Measurements from ENCODE around the gene LTO1.

The LTO1 gene

GRCh38 chr11:69644071-69644961 is 30.8 kb downstream of the LTO1 start:
- DNase-seq = no peak

GRCh38 chr11:69643646-69644045 is 31.5 kb downstream of the LTO1 start:
- DNase-seq = no peak

DNA sequence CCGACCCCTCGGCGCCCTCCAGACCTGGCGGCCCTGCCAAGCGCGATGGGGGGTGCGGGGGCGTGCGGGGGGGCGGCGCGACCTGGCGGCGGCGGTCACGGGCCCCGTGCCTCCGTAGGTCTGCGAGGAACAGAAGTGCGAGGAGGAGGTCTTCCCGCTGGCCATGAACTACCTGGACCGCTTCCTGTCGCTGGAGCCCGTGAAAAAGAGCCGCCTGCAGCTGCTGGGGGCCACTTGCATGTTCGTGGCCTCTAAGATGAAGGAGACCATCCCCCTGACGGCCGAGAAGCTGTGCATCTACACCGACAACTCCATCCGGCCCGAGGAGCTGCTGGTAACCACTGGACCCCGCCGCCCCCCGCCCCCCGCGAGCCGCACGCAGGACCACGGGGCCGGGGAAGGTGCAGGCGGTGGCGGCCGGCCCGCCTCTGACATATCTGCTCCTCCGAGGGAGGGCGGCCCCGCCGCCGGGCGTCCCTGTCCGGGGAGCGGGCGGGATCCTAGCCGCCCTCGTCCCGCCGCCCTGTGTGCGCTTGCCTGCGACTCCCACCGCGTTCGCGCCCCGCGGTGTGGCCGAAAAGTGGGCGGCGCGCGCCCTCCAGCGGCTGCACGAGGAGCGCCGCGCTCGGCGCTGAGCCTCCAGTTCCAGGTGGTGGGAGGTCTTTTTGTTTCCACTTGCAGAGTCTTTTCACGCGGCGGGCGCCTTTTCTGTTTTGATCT is 32.1 kb downstream of the LTO1 start:
- DNase-seq = peak; percentile 98

GRCh38 chr11:69642549-69642912 is 32.6 kb downstream of the LTO1 start:
- DNase-seq = peak; percentile 88

DNA sequence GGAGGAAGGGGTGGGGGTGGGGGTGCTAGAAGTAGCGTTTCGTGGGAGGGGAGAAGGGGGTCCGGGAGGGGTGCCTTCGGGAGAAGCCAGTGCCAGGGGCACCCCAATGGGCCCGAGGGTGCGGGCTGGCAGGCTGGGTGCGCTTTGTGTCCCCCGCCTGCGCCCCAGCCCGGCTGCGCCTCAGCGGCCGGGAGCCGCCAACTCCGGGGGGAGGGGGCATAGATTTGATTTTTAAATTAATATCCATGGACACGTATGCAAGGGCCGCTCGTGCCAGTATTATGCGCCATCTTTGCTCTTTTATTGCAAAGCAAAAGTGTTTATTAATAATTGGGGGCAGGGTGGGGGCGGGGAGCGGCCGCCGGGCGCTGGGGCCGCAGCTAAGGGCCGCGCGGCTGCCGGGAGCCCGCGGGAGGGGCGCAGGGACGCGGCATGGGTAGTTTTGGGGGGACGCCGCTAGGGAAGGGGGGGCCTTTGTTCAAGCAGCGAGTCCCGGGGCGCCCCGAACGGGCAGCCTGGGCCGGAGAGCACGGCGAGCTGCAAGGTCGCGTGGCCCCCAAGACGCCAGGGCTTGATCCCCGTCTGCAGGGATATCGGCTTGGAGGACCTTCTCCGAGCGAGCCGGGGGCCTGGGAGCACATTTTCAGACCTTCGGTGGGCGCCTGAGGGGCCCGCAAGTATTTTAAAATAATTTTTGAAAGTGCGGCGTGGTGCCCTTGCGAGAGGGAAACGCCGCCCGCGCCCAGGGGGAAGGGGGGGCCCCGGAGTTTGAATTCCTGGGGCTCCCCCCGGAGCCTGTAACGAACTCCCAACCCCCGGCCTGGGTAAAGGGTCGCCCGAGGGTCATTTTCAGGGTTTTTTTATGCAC is 33.2 kb downstream of the LTO1 start:
- peak; percentile 80 for DNase-seq

- DNase-seq = peak; percentile 100
Observed at GRCh38 chr11:69640995-69641581, 34.1 kb downstream of the LTO1 start, which contains the start of gene CCND1. Gene CCND1 (plus strand): TSS chr11:69641156. CDS start chr11:69641314, 158 bp downstream.

DNA sequence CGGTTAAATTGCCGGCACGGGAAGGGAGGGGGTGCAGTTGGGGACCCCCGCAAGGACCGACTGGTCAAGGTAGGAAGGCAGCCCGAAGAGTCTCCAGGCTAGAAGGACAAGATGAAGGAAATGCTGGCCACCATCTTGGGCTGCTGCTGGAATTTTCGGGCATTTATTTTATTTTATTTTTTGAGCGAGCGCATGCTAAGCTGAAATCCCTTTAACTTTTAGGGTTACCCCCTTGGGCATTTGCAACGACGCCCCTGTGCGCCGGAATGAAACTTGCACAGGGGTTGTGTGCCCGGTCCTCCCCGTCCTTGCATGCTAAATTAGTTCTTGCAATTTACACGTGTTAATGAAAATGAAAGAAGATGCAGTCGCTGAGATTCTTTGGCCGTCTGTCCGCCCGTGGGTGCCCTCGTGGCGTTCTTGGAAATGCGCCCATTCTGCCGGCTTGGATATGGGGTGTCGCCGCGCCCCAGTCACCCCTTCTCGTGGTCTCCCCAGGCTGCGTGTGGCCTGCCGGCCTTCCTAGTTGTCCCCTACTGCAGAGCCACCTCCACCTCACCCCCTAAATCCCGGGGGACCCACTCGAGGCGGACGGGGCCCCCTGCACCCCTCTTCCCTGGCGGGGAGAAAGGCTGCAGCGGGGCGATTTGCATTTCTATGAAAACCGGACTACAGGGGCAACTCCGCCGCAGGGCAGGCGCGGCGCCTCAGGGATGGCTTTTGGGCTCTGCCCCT is 34.7 kb downstream of the LTO1 start:
- peak; percentile 84 for DNase-seq

DNA sequence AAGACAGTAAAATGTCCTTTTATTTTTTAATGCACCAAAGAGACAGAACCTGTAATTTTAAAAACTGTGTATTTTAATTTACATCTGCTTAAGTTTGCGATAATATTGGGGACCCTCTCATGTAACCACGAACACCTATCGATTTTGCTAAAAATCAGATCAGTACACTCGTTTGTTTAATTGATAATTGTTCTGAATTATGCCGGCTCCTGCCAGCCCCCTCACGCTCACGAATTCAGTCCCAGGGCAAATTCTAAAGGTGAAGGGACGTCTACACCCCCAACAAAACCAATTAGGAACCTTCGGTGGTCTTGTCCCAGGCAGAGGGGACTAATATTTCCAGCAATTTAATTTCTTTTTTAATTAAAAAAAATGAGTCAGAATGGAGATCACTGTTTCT is 35.3 kb downstream of the LTO1 start:
- peak; percentile 75 for DNase-seq

DNA sequence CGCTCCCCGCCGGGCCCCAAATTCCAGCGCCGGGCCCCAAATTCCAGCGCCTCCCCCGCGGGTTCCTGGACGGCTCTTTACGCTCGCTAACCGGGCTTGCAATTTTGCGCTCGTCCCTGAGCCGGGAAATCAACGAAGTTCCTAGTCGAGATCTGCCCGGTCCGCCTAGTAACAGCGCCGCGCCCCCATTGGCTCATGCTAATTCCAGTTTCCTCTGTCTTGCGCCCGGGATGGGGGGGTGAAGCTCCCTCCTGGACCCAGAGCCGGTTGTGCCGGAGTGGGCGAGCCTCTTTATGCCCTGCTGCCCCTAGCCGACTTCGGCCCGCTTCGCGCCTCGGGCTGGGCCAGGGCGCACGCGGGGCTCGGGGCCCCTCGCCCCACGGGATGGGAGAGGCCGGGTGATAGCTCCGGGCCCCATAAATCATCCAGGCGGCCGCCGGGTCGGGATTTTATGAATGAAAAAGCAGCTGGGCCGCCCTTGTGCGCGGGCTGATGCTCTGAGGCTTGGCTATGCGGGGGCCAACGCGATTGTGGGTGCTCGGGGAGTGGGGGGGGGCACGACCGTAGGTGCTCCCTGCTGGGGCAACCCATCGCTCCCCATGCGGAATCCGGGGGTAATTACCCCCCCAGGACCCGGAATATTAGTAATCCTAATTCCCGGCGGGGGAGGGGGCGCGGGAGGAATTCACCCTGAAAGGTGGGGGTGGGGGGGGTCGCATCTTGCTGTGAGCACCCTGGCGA is 36.0 kb downstream of the LTO1 start:
- peak; percentile 100 for DNase-seq

- peak; percentile 94 for DNase-seq
Observed at GRCh38 chr11:69637941-69638871, 36.9 kb downstream of the LTO1 start.

DNA sequence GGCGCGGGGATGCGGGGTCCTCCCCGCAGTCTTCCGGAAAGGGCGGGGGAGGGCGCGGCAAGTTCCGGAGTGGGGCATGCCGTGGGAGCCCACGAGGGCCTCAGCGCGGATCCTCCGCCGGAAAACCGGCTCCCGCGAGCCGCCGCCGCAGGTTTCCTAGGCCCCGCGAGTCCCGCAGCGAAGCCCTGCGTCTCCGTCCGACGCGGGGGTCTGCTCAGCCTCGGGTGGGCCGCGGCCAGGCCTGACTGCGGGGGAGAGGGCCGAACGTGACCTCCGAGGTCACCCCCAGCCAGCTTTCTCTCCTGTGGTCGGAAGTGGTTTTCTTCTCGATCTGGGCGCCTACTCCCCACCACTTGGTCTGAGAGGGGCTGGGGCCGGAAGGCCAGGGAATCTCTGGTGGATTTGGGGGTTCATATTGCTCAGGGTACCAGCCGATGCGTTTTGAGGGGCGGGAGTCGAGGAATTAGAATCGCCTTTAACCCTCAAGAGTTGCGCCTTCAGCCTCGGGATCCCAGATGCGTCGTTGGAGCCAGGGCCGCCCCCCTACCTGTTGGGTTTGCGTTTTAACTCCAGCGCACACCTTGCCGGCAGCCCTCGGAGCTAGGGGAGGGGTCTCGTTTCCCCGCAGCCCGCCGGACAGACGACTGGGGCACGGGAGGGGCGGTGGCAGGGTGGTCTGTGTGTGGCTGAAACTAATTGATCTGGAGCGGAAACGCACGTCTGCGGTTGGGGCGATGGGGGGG is 37.8 kb downstream of the LTO1 start:
- DNase-seq = no peak

DNA sequence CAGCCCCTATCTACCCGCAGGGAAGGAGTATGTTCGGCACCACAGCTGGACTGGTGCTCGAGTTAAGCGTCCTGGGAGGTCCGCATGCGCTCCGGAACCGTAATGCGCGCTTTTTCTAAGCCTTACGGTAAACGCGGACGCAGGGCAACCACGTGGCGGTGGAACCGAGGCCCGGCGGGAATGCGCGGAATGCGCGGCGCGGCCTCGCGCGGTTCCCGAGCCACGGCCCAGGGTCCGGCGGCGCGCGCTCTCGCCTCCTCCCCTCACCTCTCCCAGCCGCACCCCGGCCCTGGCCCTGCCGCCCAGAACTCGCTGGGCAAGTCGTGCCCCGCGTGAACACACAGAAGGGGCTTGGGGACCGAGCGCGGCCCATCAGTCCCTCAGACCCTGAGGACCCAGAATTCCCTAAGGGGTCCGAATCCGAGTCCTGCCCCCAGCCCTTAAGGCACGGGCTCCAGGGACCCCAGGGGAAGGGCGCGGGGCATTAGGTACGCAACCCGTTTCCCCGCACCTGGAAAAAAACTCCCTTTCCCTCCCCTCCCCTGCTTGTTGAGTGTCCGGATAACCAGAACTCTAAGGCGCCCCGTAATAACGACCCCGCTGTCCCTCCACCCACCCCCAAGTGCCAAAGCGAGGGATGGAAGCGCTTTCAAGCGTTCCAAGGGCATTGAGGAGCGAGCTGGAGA is 38.5 kb downstream of the LTO1 start:
- no peak for DNase-seq

DNA sequence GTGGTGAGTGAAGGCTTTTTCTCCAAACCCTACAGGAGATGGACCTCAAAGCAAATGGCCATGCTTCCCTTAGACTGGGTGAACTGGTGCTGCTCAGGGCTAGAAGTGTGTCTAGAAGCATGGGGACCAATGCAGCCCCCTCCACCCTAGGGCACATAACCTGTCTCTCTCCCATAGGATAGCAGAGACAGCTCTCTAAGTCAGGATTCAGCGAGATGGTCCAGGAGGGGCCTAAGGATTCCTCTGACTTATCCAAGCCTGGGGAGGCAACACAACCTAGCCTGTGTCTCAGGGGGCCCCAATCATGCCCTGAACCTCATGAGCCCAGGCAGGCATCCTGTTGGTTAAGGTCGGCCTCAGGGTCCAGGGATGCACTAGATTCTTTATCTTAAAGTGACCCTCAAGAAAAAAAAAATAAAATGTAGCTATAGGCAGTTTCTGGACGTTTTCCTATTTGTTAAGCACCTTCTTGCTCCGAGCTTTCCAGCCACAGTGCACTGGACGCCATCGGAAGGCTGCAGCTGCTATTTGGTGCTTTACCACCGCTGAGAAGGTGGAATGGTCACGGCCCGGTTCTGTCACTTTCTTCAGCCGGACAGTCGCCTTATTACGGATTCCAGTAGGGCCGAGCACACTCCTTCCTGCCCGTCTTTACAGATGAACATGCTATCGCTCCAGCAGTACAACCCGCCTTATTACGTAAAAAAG is 39.2 kb downstream of the LTO1 start:
- no peak for DNase-seq

DNA sequence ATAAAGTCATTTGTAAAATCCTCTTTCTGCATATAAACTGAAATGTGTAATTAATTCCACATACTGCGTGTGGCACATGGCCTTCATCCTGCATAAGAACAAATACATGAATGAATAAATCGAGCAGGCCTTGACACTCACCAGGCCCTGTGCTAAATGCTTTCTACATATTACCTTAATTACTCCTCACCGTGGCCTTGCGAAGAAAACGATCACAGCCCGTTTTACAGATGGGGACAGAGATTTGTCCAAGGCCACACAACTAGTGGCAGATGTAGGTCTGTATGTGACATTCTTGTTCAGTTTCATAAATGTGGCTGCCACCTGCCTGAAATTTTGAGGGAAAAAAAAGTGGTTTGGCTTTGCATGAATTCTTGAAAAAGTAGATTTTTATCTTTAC is 40.0 kb downstream of the LTO1 start:
- DNase-seq = no peak

DNA sequence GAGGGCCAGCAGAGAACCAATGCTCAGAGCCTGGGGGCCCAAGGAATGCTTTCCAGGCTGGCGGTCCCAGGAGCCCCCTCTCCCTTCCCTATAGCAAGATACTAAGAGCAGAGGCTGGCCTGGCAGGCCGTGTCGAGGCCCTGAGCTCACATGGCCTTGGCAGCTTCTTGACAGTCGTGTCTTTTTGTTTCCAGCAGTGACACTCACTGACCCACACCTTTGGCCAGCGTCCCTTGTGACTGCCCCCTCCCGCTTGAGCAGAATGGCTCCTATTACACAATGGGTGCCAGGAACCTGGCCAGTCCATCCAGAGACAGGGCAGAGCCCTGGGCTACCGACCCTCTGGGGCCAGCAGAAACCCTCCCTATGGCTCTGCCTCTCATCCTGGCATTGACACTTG is 40.6 kb downstream of the LTO1 start:
- no peak for DNase-seq

DNA sequence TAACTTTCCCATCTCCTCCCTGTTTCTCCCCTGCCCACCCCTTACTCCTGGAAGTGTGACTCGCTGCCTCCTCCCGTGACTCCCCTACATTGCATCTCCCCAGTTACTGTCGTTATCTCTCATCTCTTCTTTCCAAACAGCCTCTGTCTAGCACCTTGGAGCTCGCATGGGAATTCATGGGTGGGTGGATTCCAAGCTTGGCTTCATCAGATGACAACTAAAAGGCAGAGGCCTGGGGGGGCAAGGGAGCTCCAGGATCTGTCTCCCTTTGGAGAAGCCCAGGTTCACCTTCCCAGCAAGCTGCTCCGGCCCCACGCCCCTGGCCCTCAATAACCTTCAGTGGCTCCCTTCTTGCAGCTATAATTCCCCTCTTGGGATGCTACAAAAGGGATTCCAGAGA is 41.1 kb downstream of the LTO1 start:
- no peak for DNase-seq

- DNase-seq = no peak
Observed at GRCh38 chr11:69632900-69633299, 42.3 kb downstream of the LTO1 start.

GRCh38 chr11:69630424-69630823 is 44.7 kb downstream of the LTO1 start:
- DNase-seq = no peak

Data from OCI-M1 (cell line).